DMS153 (cell line): Measurements from ENCODE around the gene PARP12.
A peak's percentile ranks its signal among the peaks of the same experiment; 100 is the strongest.

ENCODE experiments used
- DNase-seq: peaks from one replicate; lab custom pipeline; 2025; lab: John Stamatoyannopoulos, UW

The PARP12 gene

DNA sequence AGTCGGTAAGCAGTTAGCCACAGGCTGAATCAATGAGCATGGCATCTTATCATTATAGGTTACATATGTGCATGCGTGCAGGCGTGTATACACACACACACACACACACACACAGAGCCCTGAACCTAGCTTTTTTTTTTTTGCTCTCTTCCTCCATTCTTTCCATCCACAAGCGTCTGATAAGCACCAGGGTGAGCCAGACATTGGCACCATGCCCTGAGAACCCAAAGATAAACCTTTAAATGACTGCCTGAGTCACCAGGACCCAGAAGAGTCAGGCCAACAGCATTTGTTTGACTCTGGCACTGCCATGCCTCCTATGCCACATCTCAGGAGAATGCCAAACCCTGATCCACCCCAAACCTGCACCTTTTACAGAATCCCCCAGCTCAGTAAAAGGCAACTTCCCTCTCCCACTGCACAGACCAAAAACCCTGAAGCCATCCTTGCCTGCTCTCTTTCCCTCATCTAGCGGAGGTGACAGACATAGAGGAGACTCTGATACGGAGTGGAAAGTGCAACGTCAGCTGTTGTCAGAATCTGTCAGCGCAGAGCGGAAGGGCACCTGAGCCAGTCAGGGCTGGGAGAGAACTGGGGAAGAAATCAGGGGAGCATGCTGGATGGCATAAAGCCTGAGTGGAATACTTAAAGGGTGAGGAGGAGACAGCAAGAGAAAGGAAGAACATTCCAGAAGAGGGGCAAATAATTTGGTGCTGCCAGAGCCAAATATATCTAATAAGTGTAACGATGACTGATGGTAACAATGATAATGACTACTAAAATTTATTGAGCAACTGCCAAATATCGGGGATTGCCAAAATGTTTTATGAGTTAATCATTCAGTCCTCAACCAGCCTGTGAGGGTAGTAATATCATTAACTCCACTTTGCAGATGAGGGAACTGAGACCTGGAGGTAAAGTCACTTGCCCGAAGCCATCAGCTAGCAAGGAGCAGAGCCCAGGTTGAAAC, 3.2 kb downstream of the PARP12 start:
- peak; percentile 63 for DNase-seq

DNA sequence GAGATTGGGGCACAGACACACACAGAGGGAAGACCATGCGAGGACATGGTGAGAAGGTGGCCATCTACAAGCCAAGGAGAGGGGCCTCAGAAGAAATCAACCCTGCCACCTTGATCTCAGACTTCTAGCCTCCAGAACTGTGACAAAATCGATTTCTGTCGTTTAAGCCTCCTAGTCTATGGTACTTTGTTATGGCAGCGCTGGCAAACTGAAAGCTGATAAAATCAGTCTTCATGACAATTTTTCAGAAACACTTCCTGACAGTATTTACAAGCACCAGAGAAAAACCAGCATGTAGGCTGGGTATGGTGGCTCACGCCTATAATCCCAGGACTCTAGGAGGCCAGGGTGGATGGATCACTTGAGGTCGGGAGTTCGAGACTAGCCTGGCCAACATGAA, 4.2 kb downstream of the PARP12 start:
- no peak for DNase-seq

DNA sequence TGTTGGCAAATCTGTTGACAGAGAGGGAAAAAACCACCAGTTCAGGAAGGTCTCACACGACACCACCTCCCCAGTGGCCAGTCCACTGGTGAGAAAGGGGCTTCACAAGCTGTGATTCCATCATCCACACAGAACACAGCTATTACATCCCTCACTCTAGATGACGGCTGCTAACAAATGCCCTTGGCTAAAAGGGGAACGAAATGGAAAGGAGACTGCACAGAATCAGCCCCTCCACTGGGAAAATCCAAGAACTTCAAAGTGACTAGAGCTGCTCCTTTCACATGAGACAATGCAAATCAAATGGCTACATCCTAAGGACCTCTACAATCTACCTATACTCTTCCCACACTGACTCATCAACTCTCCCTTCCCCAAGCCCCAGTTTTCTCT, 5.6 kb downstream of the PARP12 start:
- DNase-seq: no peak

DNA sequence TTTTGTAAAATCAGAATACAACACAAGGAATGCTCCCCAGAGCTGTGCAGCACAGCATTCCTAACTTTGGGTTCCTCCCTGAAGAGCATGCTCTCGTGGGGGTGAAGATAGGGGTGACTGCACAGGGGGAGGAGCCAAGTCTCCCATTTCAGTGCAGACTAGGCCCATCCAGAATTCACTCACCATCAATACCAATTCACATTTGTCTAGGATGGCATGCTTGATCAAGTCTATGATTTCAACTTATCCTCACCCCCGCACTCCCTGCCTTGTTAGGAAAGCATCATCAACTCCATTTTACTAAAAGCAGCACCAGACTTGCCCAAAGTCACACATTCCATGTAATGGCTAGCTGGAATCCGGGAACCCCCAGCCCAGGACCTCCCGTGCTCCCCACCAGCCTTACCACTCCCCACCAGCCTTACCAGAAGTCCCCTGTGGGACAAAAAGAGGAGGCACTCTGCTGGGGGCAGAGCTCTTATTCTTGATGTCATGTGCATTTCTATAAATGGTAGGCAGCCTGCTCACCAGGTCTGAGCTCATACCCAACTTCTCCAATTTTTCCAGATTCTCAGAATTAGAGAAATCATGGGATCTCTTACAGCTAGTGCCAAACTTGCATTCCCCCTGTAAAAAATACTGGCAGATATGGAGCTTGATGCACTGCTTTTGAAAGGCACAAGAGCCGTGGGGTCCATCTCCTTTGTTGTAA, 6.2 kb downstream of the PARP12 start:
- DNase-seq: no peak

DNA sequence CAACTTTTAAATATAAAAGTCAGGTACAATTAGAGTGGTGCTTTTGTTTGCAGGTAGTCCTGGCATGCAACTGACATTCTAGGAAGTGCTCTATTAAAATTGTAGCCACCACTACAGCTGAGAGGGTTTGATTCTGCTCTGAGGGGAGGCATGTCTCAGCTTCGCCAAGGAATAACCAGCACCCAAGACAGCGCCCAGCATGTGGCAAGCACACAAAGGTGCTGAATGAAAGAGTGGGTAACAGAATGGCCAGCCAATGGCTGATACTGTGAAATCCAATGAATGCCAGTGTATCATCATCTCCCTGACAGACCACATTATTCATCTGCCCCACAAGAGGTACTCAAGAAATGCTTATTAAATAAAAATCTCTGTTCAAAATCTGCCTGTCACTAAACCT, 6.9 kb downstream of the PARP12 start:
- no peak for DNase-seq

DNA sequence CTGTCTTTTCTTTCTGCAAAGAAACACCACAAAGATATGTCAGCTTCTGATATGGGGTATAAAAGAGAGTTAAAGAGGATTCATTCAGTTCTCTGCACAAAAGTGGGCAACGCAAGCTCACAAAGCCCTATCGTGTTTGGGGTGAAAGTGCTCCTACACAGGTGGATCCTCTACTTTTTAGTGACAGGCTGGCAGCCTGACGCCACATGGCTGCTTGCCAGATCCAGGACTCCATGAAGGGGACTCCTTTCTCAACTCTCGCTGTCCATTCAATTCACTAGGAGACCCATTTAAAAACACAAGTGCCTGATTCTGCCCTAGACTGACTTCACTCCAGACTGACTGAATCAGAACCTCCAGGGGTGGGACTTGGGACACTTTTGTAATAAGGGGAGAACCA, 8.0 kb downstream of the PARP12 start:
- no peak for DNase-seq

DNA sequence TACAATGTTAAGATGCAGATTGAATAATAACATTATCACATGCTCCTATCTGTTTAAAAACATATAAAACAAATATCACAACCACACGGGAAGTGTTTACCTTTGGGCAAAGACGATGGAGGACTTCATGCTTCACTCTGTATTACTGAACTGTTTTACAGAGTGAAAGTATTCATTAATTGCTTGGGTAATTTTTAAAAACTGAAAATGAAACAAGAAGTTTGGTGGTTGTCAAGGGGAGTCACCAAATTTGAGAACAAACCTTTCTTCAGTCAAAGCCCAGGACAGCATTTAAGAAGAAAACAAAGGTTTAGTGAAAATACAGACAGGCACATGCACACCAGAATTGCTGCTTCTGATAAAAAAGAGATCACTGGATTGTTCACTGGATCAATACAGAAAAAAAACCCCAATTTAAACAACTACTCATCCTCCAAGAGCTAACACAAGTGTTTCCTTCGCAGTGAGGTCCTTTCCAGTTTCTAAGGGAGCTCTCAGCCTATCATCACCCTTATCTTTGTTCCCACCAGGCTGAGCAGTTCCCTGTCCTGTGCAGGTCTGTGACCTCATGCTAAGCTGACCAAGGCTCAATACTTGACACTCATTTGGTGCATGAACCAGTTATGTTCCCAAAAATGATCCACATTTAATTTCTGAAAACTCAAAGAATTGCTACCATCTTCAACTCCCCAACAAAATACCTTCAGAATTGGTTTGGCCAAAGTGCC, 8.8 kb downstream of the PARP12 start:
- no peak for DNase-seq

DNA sequence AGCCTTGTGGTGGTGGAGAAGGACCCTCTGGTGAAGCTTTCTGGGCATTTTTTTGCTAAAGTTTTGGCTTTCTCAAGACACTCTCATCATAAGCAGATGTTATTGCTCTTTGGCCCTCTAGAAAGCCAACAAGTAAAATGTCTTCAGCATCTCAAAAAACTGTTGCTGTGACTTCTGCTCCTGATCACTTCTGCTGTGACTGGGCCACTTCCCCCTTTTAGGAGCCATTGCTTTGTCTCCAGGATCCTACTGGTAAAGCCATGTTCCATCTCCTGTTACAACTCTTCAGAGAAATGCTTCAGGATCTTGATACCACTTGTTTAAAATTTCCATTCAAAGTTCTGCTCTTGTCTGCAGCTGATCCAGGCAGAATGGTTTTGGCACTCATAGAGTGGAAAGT, 10.9 kb downstream of the PARP12 start:
- DNase-seq: no peak

DNA sequence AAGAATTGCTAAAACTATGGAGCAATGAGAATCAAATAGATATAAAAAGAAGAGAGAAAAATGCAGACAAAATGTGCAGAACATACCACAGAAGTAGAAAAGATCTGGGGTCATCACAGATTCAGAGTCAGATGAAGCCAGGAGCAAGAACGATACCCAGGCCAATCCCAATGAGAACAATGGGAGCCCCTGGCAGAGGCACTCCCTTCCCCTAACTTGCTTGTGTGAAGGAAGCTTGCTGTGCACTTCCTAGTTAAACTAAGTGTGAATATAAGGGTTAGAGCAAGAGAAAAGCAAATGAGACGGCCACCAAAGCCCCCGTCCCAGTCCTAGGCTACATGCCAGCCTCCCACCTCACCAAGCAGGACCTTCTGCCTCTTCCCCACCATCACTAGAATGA, 12.7 kb downstream of the PARP12 start:
- DNase-seq: no peak

DNA sequence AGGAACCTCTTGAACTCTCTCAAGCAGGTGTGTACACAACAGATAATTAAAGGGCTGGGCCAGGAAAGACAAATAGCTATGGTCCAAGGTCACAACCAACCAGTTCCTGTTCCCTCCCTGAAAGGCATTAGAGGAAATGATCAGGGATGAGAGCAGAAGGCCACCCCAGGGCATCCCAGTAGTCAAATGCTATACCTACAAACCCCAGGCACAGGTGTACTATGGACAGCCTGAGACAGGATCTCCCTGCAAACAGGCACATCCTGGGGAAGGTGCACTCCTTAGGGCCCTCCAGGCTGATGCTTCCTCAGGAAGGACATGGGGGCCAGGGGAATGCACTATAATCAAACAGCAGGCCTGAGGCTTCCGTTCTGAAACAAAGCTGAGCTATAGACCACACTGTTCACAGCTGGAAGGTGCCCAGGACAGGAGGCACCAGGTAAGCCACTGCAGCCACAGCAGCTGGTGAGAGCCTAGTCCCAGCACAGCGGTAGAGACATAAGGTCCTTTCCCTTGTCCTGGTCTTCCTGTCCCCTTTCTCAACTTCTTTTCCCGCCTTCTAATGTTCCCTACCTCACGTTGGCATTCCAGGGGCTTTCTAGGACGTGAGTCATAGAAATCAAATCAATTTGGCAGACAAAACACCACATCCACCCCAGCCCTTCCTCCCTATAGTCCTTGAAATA, 13.3 kb downstream of the PARP12 start:
- DNase-seq: peak; percentile 39

DNA sequence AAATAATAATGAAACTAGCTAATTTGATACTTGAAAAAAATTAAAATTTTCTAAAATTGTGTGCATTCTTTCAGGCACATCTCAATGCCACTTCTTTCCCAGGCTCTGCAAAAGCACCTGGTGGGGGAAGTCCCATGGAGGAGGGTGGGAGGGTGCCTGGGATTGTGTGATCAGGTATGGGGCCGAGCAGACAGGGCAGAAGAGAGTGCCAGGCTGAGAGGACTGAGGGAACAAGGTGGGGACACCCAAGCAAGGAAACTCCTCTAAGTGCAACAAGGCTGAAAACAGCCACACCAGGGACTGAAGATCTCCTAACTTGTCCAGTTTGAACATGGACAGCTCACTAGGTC, 13.8 kb downstream of the PARP12 start:
- no peak for DNase-seq

DNA sequence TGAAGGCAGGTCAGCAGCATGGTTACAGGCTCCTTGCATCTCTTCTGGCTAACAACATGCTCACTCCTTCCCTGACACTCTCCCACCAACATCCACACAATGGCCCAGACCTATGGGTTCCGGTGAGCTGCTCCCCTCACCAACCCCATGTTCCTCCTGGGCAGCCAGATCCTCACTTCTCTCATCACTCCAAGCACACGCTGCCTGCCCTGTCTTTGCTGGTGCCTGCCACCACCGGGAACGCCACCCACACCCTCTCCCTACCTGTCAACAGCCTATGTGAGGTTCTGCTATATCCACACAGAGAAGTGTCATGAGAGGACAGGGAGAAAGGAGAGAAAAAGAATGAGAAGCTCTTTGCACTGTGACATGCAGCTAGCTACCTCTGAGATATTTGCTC, 14.6 kb downstream of the PARP12 start:
- DNase-seq: no peak

DNA sequence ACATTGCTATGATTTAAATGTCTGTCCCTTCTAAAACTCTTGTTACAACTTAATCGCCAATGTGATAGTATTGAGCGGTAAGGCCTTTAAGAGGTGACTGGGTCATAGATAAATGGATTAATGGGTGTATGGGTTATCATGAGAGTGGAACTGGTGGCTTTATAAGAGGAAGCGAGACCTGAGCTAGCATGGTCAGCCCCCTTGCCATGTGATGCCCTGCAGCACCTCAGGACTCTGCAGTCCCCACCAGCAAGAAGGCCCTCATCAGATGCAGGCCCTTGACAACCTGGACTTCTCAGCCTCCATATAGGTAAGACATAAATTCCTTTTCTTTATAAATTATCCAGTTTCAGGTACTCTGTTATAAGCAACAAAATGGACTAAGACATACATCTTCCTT, 15.6 kb downstream of the PARP12 start:
- DNase-seq: no peak

DNA sequence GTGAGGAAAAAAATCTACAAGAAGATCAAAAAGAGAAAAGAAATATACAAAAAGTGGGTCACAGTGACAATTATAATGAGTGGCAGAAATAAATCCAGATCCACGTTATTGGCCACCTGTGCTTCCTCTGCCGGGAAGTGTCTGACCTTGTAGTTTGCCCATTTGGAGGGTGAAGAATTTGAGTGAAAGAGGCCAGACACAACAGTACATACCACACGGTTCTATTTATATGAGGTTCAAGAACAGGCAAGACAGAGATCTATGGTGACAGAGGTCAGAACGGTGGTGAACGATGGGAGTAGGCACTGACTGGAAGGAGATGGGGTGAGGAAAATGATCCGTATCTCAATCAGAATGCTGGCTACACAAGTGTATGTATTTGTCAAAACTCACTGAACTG, 17.1 kb downstream of the PARP12 start:
- no peak for DNase-seq

DNA sequence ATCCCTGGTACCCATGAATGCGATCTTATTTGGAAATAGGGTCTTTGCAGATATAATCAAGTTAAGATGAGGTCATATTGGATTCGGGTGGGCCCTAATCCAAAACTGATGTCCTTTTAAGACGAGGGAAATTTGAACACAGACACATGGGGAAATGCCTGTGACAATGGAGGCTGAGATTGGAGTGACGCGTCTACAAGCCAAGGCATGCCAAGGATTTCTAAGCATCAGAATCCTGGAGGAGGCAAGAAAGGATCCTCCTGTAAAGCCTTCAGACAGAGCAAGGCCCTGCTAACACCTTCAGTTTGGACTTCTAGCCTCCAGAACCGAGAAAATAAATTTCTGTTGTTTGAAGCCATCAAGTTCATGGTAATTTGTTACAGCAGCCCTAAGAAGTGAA, 18.5 kb downstream of the PARP12 start:
- no peak for DNase-seq

DNA sequence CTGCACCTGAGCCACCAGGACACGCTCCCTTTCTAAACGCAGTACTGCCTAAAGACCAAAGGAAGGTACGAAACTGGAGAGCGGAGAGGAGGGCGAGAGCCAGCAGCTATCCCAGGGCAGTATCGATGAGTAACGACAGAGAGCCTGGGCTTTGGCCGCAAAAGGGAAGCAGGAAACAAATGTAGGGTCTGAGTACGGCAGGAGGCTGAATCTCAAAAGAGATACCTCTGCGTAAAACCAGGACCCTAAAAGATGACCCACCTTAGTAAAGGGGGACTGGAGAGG, 20.4 kb downstream of the PARP12 start:
- no peak for DNase-seq

DNA sequence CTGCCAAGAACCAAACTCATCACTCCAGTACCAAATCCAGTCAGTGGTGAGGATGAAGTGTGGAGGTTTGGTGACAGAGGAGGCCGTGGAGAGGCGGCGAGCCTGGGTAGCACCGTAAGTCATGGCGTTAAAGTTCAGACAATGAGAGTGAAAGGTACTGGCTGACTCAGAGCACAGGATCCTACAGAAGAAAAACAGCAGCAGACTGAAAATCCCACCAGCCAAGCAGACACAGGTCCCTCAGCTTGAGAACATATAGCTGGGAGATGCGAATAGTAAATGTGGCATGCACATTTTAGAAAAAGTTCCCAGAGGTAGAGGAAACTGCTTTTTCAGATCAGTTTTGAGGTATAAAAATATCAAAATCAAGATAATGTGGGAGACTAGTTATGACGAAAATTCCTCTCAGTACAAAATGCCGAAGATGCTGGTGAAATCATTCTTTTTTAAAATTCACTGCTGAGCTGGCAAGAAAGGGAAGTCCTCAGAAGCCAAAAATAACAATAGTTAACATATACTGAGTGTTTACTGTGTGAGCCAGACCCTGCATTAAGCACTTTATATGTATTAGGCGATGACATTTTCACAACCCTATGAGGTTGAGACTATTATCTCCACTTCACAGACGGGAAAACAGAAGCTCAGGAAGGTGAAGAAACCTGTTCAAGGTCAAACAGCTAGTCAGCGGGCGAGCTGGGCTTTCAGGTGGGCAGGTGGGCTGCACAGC, 20.9 kb downstream of the PARP12 start:
- no peak for DNase-seq

DNA sequence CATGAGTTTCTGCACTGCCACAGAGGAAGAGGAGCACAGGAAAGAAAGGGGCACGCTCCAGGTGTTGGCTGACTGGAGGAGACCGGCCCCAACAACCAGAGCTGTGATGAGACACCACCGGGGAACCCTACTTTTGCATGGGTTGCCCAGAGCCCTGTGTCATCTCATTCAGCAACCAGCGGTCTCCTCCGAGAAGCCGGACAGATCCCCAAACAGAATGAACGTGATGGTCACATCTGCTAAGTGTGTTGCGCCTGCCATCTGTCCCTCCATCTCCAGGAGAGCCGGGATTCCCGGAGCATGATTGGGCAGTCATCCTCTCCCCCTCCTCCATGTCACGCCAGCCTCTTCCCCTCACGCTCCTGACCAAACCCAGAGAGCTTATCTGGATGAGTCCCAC, 22.9 kb downstream of the PARP12 start:
- DNase-seq: no peak

DNA sequence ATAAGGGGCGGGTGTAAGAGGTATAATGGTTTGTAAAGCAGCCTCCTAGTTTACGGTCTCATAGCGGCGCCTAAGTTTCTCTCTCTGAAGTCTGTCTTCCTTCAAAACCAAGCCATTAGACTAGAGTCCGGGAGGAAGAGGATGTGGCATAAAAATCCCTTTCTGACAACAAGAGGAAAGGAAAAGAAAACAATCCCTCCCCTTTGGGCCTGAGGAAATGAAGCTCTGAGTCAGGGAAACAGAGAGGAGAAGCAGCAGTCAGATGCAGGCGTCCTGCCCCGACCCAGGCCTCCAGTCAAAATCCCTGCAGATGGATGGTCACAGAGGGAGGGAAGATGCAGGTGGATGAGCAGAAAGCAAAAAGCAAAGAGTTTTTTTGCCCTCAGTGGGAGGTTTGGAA, 23.7 kb downstream of the PARP12 start:
- no peak for DNase-seq

DNA sequence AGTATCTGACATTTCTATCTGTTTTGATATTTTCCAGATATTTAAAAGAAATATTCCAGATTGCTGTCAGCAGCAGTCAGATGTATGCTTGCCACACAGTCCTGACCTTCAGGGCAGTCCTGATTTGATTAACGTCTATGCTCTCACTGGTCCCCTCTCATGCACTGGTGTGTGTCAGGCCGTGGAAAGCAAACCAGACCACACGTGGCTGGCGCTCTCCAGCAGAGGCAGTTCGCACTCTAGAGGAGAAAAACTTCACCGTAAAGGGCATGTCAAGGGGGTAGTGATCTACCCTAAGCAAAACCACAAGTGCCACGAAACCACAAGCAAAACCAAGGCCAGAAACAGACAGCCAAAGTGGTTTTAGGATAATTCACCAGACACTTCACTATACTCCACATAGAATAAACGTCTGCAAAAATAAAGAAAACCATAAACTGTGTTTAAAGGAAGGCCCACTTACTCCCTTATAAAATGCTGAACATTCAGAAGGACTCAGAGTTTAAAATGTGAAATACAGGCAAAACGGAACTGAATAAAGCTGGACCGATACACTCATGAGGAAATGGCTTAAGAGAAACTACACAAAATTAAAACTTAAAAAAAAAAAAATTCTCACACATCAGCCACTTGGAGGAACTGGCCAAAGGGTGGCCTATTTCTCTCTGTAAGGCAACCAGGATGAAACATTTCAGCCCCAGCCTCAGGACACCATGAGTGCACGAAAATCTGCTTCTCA, 26.4 kb downstream of the PARP12 start:
- DNase-seq: no peak
